MG63 (cell line): ENCODE measurements around the gene GLUD1. TPM values are rescaled to one million over a fixed set of nuclear protein-coding genes. Genes with fewer than 3 reads are reported as not detected.
A peak's percentile ranks its signal among the peaks of the same experiment; 100 is the strongest.
"Not testable (repeated sequence)": the region's sequence is repeated elsewhere in the genome, so short reads cannot be mapped to it uniquely, and the experiment has no call there.

ENCODE experiments used
- DNase-seq: peaks from one replicate; pipeline ENCODE4 v3.0.0-alpha.2; 2020
- H3K27me3 ChIP-seq: fragments of 250-450 bp; sonication (Bioruptor Pico); 2 replicates; pipeline ENCODE4 v1.5.1; 2020; ENCODE audit warnings: mild to moderate bottlenecking, moderate library complexity
- H3K36me3 ChIP-seq: fragments of 250-450 bp; sonication (Bioruptor Pico); 2 replicates; pipeline ENCODE4 v1.5.1; 2020; ENCODE audit warnings: mild to moderate bottlenecking, moderate library complexity
- H3K4me3 ChIP-seq: fragments of 250-450 bp; sonication (Bioruptor Pico); 2 replicates; pipeline ENCODE4 v1.5.1; 2020; ENCODE audit warnings: mild to moderate bottlenecking, moderate library complexity
- H3K9me3 ChIP-seq: fragments of 250-450 bp; sonication (Bioruptor Pico); 2 replicates; pipeline ENCODE4 v1.5.1; 2020; ENCODE audit warnings: mild to moderate bottlenecking, moderate library complexity
- total RNA-seq: library from RNA; depleted of rRNA; stranded (reverse); fragments of >200 nt; shearing (Covaris generic); gene quantifications from 2 replicates; pipeline ENCODE4 v1.2.3, GENCODE V29; 2014; ENCODE audit warnings: low replicate concordance; rRNA removed

GLUD1 gene
- total RNA-seq, 1 experiment from 2014 or later: 300 TPM

DNA sequence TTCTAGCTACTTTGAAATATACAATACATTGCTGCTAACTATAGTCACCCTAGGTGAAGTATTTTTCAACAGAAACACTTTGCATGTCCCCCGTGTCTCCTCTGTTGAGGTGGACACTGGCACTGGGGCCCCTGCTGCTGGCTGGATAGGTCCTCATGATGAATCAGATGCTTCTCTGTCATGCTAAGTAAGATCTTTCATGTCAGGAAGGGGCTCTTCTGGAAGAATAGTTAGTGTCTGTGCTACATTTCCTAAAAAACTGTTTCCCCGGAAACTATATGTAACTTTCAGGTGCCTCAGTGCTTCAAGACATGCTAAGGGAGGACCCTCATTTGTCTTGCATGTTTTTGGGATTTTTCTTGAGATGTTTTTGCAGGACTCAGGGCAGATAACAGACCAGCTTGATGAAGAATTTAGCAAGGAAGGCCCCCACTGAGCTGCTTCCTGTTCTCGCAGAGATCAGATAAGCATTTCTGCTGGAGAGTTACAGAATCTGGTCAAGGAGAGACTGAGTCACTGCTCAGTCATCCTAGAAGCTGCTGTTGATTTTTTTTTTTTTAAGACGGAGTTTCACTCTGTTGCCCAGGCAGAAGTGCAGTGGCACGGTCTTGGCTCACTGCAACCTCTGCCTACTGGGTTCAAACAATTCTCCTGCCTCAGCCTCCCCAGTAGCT, 69.2 kb downstream of the GLUD1 start:
- peak; percentile 63 for DNase-seq
- H3K4me3 ChIP-seq, H3K27me3 ChIP-seq, H3K9me3 ChIP-seq, H3K36me3 ChIP-seq: not testable (repeated sequence)

DNA sequence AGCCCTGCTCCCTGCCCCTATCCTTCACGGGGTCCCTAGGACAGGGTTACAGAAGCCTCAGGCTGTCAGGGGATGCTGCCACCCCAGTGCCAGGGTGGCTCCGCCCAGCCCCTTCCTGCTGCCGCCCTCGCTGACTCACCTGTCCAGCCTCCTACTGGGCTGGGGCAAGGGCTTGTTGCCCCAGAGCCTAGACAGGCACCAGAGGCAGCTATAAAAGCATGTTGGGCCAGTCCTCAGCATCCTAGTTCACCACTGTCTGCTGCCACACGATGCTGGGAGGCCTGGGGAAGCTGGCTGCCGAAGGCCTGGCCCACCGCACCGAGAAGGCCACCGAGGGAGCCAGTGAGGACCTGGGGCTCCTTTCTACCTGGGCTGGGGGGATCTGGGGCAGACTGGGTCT, 74.6 kb downstream of the GLUD1 start, which contains the start of gene FAM25A:
Gene FAM25A (plus strand): TSS at position 239 of the 400 bp plus-strand sequence. CDS start 31 bp downstream, at position 270.
- not testable (repeated sequence) for H3K36me3 ChIP-seq, H3K4me3 ChIP-seq, H3K27me3 ChIP-seq, H3K9me3 ChIP-seq
- DNase-seq: peak; percentile 34

GRCh38 chr10:87019504-87019903, 75.1 kb downstream of the GLUD1 start:
- not testable (repeated sequence) for H3K9me3 ChIP-seq, H3K36me3 ChIP-seq, H3K27me3 ChIP-seq, DNase-seq, H3K4me3 ChIP-seq

DNA sequence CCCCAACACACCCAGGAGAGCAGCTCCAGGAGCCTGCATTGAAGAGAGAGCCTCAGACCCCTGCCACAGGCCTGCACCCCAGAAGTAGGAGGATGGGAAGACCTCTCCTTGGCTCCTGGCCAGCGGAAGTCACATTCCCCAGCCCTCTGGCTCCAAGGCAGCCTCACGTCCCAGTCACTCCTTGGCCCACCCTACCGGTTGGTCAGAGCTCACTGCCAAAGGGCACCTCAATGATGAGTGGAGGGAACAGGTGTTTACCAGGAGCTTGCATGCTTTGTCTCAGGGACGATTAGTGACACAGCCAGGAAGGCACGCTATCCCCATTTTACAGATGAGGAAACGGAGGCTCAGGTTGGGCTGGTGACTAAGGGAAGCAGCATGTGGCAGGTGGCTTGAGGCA, 75.6 kb downstream of the GLUD1 start:
- H3K4me3 ChIP-seq, H3K9me3 ChIP-seq, DNase-seq: not testable (repeated sequence)

GRCh38 chr10:87018127-87018526, 76.5 kb downstream of the GLUD1 start:
- H3K27me3 ChIP-seq, H3K4me3 ChIP-seq, H3K36me3 ChIP-seq, H3K9me3 ChIP-seq: not testable (repeated sequence)
- peak; percentile 41 for DNase-seq

More for the DNA sequence above, 75.6 kb downstream of the GLUD1 start:
- H3K36me3 ChIP-seq, H3K27me3 ChIP-seq: not testable (repeated sequence)

- DNase-seq: not testable (repeated sequence)
Observed at GRCh38 chr10:87014986-87015716, 79.5 kb downstream of the GLUD1 start.

GRCh38 chr10:87013528-87013927, 81.1 kb downstream of the GLUD1 start:
- H3K36me3 ChIP-seq, H3K27me3 ChIP-seq, DNase-seq, H3K9me3 ChIP-seq, H3K4me3 ChIP-seq: not testable (repeated sequence)

More at GRCh38 chr10:87014986-87015716, 79.5 kb downstream of the GLUD1 start:
- not testable (repeated sequence) for H3K4me3 ChIP-seq, H3K36me3 ChIP-seq, H3K9me3 ChIP-seq, H3K27me3 ChIP-seq

DNA sequence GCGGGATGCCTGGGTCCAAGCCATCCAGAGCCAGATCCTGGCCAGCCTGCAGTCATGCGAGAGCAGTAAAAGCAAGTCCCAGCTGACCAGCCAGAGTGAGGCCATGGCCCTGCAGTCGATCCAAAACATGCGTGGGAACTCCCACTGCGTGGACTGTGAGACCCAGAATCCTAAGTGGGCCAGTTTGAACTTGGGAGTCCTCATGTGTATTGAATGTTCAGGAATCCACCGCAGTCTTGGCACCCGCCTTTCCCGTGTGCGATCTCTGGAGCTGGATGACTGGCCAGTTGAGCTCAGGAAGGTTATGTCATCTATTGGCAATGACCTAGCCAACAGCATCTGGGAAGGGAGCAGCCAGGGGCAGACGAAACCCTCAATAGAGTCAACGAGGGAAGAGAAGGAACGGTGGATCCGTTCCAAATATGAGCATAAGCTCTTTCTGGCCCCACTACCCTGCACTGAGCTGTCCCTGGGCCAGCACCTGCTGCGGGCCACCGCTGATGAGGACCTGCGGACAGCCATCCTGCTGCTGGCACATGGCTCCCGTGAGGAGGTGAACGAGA, 85.4 kb downstream of the GLUD1 start:
- not testable (repeated sequence) for H3K36me3 ChIP-seq, H3K4me3 ChIP-seq, H3K27me3 ChIP-seq, H3K9me3 ChIP-seq, DNase-seq

DNA sequence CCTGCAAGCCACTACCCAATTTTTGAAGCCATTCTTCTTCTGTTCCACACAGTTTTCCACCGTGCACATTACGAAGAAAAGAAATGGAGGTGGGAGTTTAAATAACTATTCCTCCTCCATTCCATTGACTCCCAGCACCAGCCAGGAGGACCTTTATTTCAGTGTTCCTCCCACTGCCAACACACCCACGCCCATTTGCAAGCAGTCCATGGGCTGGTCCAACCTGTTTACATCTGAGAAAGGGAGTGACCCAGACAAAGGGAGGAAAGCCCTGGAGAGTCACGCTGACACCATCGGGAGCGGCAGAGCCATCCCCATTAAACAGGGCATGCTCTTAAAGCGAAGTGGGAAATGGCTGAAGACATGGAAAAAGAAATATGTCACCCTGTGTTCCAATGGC, 86.3 kb downstream of the GLUD1 start:
- not testable (repeated sequence) for H3K9me3 ChIP-seq, H3K4me3 ChIP-seq, H3K27me3 ChIP-seq, H3K36me3 ChIP-seq, DNase-seq

DNA sequence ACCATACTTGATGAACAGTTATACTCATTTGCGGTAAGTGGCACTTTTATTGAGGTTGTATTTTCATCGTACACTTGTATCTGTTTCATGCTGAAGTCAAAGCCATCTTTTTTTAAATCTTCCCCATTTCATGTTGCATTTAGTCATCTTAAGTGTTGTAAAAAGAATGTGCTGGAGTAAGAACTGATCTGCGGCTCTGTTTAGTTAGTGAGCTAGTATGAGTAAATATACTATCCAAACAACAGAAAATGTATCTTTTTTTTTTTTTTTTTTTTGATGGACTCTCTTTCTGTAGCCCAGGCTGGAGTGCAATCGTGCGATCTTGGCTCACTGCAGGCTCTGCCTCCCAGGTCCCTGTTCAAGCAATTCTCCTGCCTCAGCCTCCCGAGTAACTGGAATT, 87.0 kb downstream of the GLUD1 start:
- not testable (repeated sequence) for DNase-seq, H3K36me3 ChIP-seq, H3K4me3 ChIP-seq, H3K27me3 ChIP-seq, H3K9me3 ChIP-seq

DNA sequence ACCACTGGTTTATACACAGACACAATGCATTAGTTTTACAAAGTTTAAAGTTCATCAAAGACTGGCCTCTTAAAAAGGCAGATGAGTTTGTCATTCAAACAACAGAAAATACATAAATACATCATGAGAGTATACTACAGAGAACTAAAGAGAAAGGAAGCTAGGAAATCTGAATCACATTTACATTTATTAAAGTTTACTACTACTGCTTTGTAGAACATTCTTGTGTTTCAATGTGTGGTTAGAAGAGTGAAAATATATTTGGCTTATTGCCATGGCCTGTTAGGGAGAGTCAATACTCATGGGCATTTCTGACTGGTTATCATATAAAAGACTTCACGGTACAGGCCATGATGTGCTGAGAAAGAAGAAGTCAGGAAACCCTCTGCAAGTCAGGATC, 87.5 kb downstream of the GLUD1 start:
- H3K9me3 ChIP-seq, DNase-seq, H3K4me3 ChIP-seq, H3K36me3 ChIP-seq, H3K27me3 ChIP-seq: not testable (repeated sequence)

GRCh38 chr10:87000491-87000890, 94.2 kb downstream of the GLUD1 start:
- H3K36me3 ChIP-seq: peaks cover 7% of the 10 kb centered on the region; the same call in 1 of the 2 replicates
- no peak overlapping the region for H3K4me3 ChIP-seq
- no peak for DNase-seq
- no peaks in the 10 kb centered on the region for H3K9me3 ChIP-seq
- no peaks in the 10 kb centered on the region for H3K27me3 ChIP-seq

Other genes with a start within 250 kb of the GLUD1 start
- gene MMRN2, start 137.2 kb downstream of the GLUD1 start, total RNA-seq: 0.12 and 1.7 TPM in 2 replicates
- gene SNCG, start 136.2 kb downstream of the GLUD1 start, total RNA-seq: 6.2 and 7.6 TPM in 2 replicates
- gene ADIRF, start 126.4 kb downstream of the GLUD1 start, total RNA-seq: 165 and 212 TPM in 2 replicates
- 12.0 TPM in 1 of 2 replicates, not detected in the other for gene FAM25A, start 74.5 kb downstream of the GLUD1 start, total RNA-seq
- 18.6 and 27.0 TPM in 2 replicates for gene SHLD2, start 363 bp upstream of the GLUD1 start, total RNA-seq
- gene NUTM2A, start 130.6 kb upstream of the GLUD1 start, total RNA-seq: 0.10 TPM in 1 of 2 replicates, not detected in the other